Vagina (tissue), 2 donors: ENCODE measurements around the gene GRK5.

ENCODE experiments used
- CTCF ChIP-seq, 3 experiments: fragments of 450-650 bp in 2 of 3; fragments of 200-600 bp in 1 of 3; sonication (generic) in 1 of 3; IDR thresholded peaks; one replicate each; pipeline ENCODE4 v1.5.1; 2017 to 2019; ENCODE audit warnings: antibody characterized with exemption in 3 of 3, mild to moderate bottlenecking in 2 of 3, moderate library complexity in 2 of 3
- POLR2AphosphoS5 ChIP-seq, 2 donors: sonication (generic); formaldehyde crosslinking; IDR thresholded peaks; one replicate each; pipeline ENCODE4 v1.9.0; 2017; ENCODE audit warnings: antibody characterized with exemption in 2 of 2, mild to moderate bottlenecking in 2 of 2, low read depth in 1 of 2; ENCODE audit not compliant: insufficient read depth in 1 of 2

- TF ChIP-seq CTCF (IDR thresholded peaks at IDR 0.05) (no peak), POLR2AphosphoS5 (IDR thresholded peaks at IDR 0.05; ENCODE audit: insufficient read depth in 1 of 2, low read depth in 1 of 2) (no peak)
Observed at GRCh38 chr10:119466655-119467054, 259.3 kb downstream of the GRK5 start.
